ENCODE results near the gene C11orf42.

DNA sequence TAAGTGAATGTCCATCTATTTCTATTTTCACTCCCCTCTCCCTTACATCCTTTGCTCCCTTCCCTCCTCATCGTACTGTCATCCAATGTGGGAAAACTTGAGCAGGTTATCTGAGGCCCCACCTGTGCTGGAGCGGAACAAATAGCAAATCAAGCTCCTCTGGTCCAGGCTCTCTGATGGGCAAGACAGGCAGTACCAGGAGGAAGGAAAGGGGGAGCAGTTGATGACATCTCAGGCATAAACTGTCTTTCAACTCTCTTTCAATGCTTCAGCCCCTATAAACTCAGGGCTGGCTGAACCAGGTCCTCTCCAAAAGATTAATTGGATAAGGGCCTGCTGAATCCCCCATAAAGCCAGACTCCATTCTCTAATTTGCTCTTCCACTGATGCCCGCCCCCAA, 52.8 kb downstream of the C11orf42 start:
- TF ChIP-seq, protein P1, sequence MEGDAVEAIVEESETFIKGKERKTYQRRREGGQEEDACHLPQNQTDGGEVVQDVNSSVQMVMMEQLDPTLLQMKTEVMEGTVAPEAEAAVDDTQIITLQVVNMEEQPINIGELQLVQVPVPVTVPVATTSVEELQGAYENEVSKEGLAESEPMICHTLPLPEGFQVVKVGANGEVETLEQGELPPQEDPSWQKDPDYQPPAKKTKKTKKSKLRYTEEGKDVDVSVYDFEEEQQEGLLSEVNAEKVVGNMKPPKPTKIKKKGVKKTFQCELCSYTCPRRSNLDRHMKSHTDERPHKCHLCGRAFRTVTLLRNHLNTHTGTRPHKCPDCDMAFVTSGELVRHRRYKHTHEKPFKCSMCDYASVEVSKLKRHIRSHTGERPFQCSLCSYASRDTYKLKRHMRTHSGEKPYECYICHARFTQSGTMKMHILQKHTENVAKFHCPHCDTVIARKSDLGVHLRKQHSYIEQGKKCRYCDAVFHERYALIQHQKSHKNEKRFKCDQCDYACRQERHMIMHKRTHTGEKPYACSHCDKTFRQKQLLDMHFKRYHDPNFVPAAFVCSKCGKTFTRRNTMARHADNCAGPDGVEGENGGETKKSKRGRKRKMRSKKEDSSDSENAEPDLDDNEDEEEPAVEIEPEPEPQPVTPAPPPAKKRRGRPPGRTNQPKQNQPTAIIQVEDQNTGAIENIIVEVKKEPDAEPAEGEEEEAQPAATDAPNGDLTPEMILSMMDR (IDR thresholded peaks at IDR 0.05; ENCODE audit: extremely low read depth in 1 of 2, insufficient read depth in 1 of 2, low read depth in 1 of 2, low read length in 2 of 2) = no peak
- TF ChIP-seq POLR2A (IDR thresholded peaks at IDR 0.05; ENCODE audit: low read depth, low read length) (no peak), MYC (IDR thresholded peaks at IDR 0.05; ENCODE audit: low read depth, low read length) (no peak), EZH2 (IDR thresholded peaks at IDR 0.05; ENCODE audit: borderline replicate concordance, low read depth, low read length, severe bottlenecking) (no peak), POLR2AphosphoS5 (IDR thresholded peaks at IDR 0.05; ENCODE audit: insufficient read depth, low read depth, low read length) (no peak), FOS (IDR thresholded peaks at IDR 0.05; ENCODE audit: borderline replicate concordance, insufficient read depth, low read length) (no peak)
- TF ChIP-seq, protein P2, sequence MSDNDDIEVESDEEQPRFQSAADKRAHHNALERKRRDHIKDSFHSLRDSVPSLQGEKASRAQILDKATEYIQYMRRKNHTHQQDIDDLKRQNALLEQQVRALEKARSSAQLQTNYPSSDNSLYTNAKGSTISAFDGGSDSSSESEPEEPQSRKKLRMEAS (IDR thresholded peaks at IDR 0.05; ENCODE audit: insufficient read depth, insufficient read length) = no peak

Measured in endothelial cell of umbilical vein (primary cell).